Brain microvascular endothelial cell (primary cell): ENCODE results near the gene ANKRD30A.
"Not testable (repeated sequence)": the region's sequence is repeated elsewhere in the genome, so short reads cannot be mapped to it uniquely, and the experiment has no call there.

Experiments
- DNase-seq: peaks from one replicate; pipeline ENCODE4 v3.0.0-alpha.2; 2020
- H3K27ac ChIP-seq: fragments of 250-450 bp; sonication (Bioruptor Pico); 2 replicates; pipeline ENCODE4 v1.5.1; 2020; ENCODE audit warnings: mild to moderate bottlenecking, moderate library complexity
- H3K27me3 ChIP-seq: fragments of 250-450 bp; sonication (Bioruptor Pico); replicated peaks from 2 replicates; pipeline ENCODE4 v1.5.1; 2020; ENCODE audit warnings: mild to moderate bottlenecking
- H3K36me3 ChIP-seq: fragments of 250-450 bp; sonication (Bioruptor Pico); replicated peaks from 2 replicates; pipeline ENCODE4 v1.5.1; 2020; ENCODE audit warnings: mild to moderate bottlenecking
- H3K4me3 ChIP-seq: 2 replicates; pipeline ENCODE4 v1.5.1; 2011; ENCODE audit warnings: low read depth, mild to moderate bottlenecking, control low read depth, low read length, moderate library complexity
- CTCF ChIP-seq: IDR thresholded peaks from 2 replicates; pipeline ENCODE4 v1.5.1; 2011; ENCODE audit warnings: low read depth, mild to moderate bottlenecking, moderate library complexity, low read length, control low read depth, inconsistent platforms; ENCODE audit errors: missing control alignments
- in situ Hi-C: cut with HindIII; loops from 2 replicates; pipeline ENCODE4 v1.10.0; 2017; ENCODE audit warnings: low sequenced_read_pairs, low pct_ligation_motif_present

Gene ANKRD30A

GRCh38 chr10:37125921-37126320, 523 bp downstream of the ANKRD30A start:
- Histone ChIP-seq H3K27me3 (no peaks in the 10 kb centered on the region), H3K4me3 (no peak overlapping the region), H3K27ac (no peak overlapping the region), H3K36me3 (no peaks in the 10 kb centered on the region)
- TF ChIP-seq CTCF: no peak
- in situ Hi-C loops: no loop called here
- no peak for DNase-seq

- no peaks in the 10 kb centered on the region for H3K36me3 ChIP-seq
- no peak for DNase-seq
- H3K27me3 ChIP-seq: no peaks in the 10 kb centered on the region
- no peak for TF ChIP-seq CTCF
- in situ Hi-C loops: no loop called here
- no peak overlapping the region for H3K27ac ChIP-seq
- no peak overlapping the region for H3K4me3 ChIP-seq
These were observed 21.0 kb downstream of the ANKRD30A start for GRCh38 chr10:37146443-37146842.

GRCh38 chr10:37162430-37162829, 37.0 kb downstream of the ANKRD30A start:
- in situ Hi-C loops, H3K27me3 ChIP-seq, H3K36me3 ChIP-seq, H3K4me3 ChIP-seq, DNase-seq, H3K27ac ChIP-seq: not testable (repeated sequence)

GRCh38 chr10:37171945-37172344, 46.5 kb downstream of the ANKRD30A start:
- in situ Hi-C loops, H3K4me3 ChIP-seq, H3K27me3 ChIP-seq, DNase-seq, H3K27ac ChIP-seq, H3K36me3 ChIP-seq: not testable (repeated sequence)

GRCh38 chr10:37178296-37178695, 52.9 kb downstream of the ANKRD30A start:
- H3K4me3 ChIP-seq, H3K27ac ChIP-seq, H3K27me3 ChIP-seq, in situ Hi-C loops, H3K36me3 ChIP-seq, DNase-seq: not testable (repeated sequence)

GRCh38 chr10:37182719-37183118, 57.3 kb downstream of the ANKRD30A start:
- DNase-seq, in situ Hi-C loops, H3K27ac ChIP-seq, H3K4me3 ChIP-seq, H3K27me3 ChIP-seq, H3K36me3 ChIP-seq: not testable (repeated sequence)

GRCh38 chr10:37206132-37206531, 80.7 kb downstream of the ANKRD30A start:
- in situ Hi-C loops: no loop called here
- Histone ChIP-seq H3K4me3 (no peak overlapping the region), H3K27ac (no peak overlapping the region), H3K27me3 (no peaks in the 10 kb centered on the region), H3K36me3 (no peaks in the 10 kb centered on the region)
- no peak for DNase-seq
- TF ChIP-seq CTCF: no peak

- DNase-seq: no peak
- Histone ChIP-seq H3K36me3 (no peaks in the 10 kb centered on the region), H3K27me3 (no peaks in the 10 kb centered on the region), H3K27ac (no peak overlapping the region), H3K4me3 (no peak overlapping the region)
- TF ChIP-seq CTCF: no peak
- in situ Hi-C loops: no loop called here
These were observed 95.5 kb downstream of the ANKRD30A start for GRCh38 chr10:37220866-37221265.
